Neural cell (in vitro differentiated cells): ENCODE results near the gene SLC39A3. TPM values are rescaled to one million over a fixed set of nuclear protein-coding genes. Genes with fewer than 3 reads are reported as not detected.

ENCODE experiments used
- H2AFZ ChIP-seq: fragments of 200-600, 300-800 bp; sonication (generic), shearing (Covaris generic); 2 replicates; pipeline ENCODE4 v1.6.0; 2014; ENCODE audit warnings: low read depth, mild to moderate bottlenecking, antibody characterized with exemption, low read length, moderate library complexity
- H3F3A ChIP-seq: fragments of 200-600 bp; shearing (Covaris generic); 2 replicates; pipeline ENCODE4 v1.6.1; 2016; ENCODE audit warnings: mild to moderate bottlenecking, moderate library complexity, mixed read lengths, antibody characterized with exemption, low read length; ENCODE audit not compliant: insufficient read depth, poor library complexity, severe bottlenecking
- H3K27ac ChIP-seq: fragments of 200-600, 300-800 bp; sonication (generic), shearing (Covaris generic); 2 replicates; pipeline ENCODE4 v1.5.1; 2014; ENCODE audit warnings: mild to moderate bottlenecking, low read length, moderate library complexity
- H3K27me3 ChIP-seq: fragments of 300-800, 200-600 bp; sonication (generic), shearing (Covaris generic); 2 replicates; pipeline ENCODE4 v1.6.0; 2014; ENCODE audit warnings: mild to moderate bottlenecking, low read depth, low read length, moderate library complexity; ENCODE audit not compliant: insufficient read depth
- H3K36me3 ChIP-seq: fragments of 300-800, 200-600 bp; sonication (generic), shearing (Covaris generic); 2 replicates; pipeline ENCODE4 v1.5.1; 2014; ENCODE audit warnings: mild to moderate bottlenecking, antibody characterized with exemption, low read length, moderate library complexity; ENCODE audit not compliant: insufficient read depth
- H3K4me2 ChIP-seq: fragments of 300-800, 200-600 bp; sonication (generic), shearing (Covaris generic); 2 replicates; pipeline ENCODE4 v1.6.0; 2014; ENCODE audit warnings: mild to moderate bottlenecking, low read length
- H3K4me3 ChIP-seq: fragments of 300-800, 200-600 bp; sonication (generic), shearing (Covaris generic); 2 replicates; pipeline ENCODE4 v1.5.1; 2014; ENCODE audit warnings: mild to moderate bottlenecking, low read length, moderate library complexity
- H3K79me2 ChIP-seq: fragments of 200-600 bp; shearing (Covaris generic); replicated peaks from 2 replicates; pipeline ENCODE4 v1.6.0; 2014; ENCODE audit warnings: mild to moderate bottlenecking, low read length, moderate library complexity; ENCODE audit not compliant: insufficient read depth
- H3K9ac ChIP-seq: fragments of 300-800, 200-600 bp; sonication (generic), shearing (Covaris generic); 2 replicates; pipeline ENCODE4 v1.6.1; 2016; ENCODE audit warnings: mild to moderate bottlenecking, low read length, mixed read lengths
- H3K9me2 ChIP-seq: fragments of 200-600 bp; shearing (Covaris generic); 2 replicates; pipeline ENCODE4 v1.6.1; 2016; ENCODE audit warnings: mild to moderate bottlenecking, low read length, mixed read lengths; ENCODE audit not compliant: insufficient read depth
- H3K9me3 ChIP-seq: fragments of 200-600, 300-800 bp; sonication (generic), shearing (Covaris generic); 2 replicates; pipeline ENCODE4 v1.6.1; 2016; ENCODE audit warnings: mild to moderate bottlenecking, mixed run types, low read length, moderate library complexity, mixed read lengths
- H4K20me1 ChIP-seq: fragments of 200-600 bp; shearing (Covaris generic); 2 replicates; pipeline ENCODE4 v1.6.1; 2016; ENCODE audit warnings: mild to moderate bottlenecking, mixed run types; ENCODE audit not compliant: insufficient read depth
- EP300 ChIP-seq: fragments of 450-650 bp; conservative IDR thresholded peaks from 2 replicates; pipeline ENCODE4 v1.6.1; 2014; ENCODE audit warnings: antibody characterized with exemption, mild to moderate bottlenecking, moderate library complexity; ENCODE audit not compliant: poor library complexity, severe bottlenecking
- EZH2 ChIP-seq: fragments of 200-600, 300-800 bp; shearing (Covaris generic), sonication (generic); IDR thresholded peaks from 2 replicates; pipeline ENCODE4 v1.6.1; 2014; ENCODE audit warnings: antibody characterized with exemption, low read length, borderline replicate concordance, mild to moderate bottlenecking; ENCODE audit not compliant: insufficient read depth, poor library complexity, severe bottlenecking
- MXI1 ChIP-seq: fragments of 450-650 bp; conservative IDR thresholded peaks from 2 replicates; pipeline ENCODE4 v1.6.1; 2014; ENCODE audit warnings: antibody characterized with exemption, mild to moderate bottlenecking; ENCODE audit not compliant: poor library complexity, severe bottlenecking
- POLR2AphosphoS5 ChIP-seq: IDR thresholded peaks from 2 replicates; pipeline ENCODE4 v1.6.1; 2012
- RAD21 ChIP-seq: fragments of 450-650 bp; conservative IDR thresholded peaks from 2 replicates; pipeline ENCODE4 v1.6.1; 2014; ENCODE audit warnings: antibody characterized with exemption, mild to moderate bottlenecking, moderate library complexity
- SMC3 ChIP-seq: fragments of 450-650 bp; conservative IDR thresholded peaks from 2 replicates; pipeline ENCODE4 v1.6.1; 2014; ENCODE audit warnings: antibody characterized with exemption, mild to moderate bottlenecking, moderate library complexity; ENCODE audit not compliant: poor library complexity
- TAF1 ChIP-seq: IDR thresholded peaks from 2 replicates; pipeline ENCODE4 v1.6.1; 2012; ENCODE audit warnings: low read depth
- polyA plus RNA-seq: library from polyadenylated mRNA; depleted of rRNA; stranded (reverse); fragments of >200 nt; gene quantifications from 2 replicates; pipeline ENCODE4 v1.2.3, GENCODE V29; 2014
- TF ChIP-seq, protein P1 (sequence below): IDR thresholded peaks from 2 replicates; pipeline ENCODE4 v1.6.1; 2012; ENCODE audit warnings: borderline replicate concordance
- TF ChIP-seq, protein P2 (sequence below): fragments of 450-650 bp; IDR thresholded peaks from 2 replicates; pipeline ENCODE4 v1.5.1; 2014; ENCODE audit warnings: antibody characterized with exemption, mild to moderate bottlenecking, moderate library complexity; ENCODE audit not compliant: poor library complexity, severe bottlenecking

The SLC39A3 gene
- polyA plus RNA-seq, 1 donor from 2014 or later: 72.8 TPM

DNA sequence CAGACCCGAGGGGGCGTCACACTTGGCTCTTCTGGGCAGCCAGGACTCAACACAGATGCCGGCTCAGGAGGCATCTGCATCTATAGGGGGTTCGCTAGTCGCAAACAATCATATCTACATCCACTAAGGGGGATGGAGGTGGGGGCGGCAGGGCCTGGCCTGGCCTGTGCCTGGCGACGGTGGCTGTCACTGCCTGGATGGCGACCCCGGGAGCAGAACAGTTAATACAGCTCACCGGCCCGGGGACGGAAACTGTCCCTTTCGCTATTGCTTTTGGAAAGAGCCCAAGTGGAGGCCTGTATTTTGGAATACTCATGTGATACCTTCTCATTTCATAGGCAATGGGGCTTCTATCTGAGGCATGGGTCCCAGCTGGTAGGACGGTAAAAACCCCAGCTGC, 25.6 kb upstream of the SLC39A3 start (continued):
- TF ChIP-seq, protein P1, sequence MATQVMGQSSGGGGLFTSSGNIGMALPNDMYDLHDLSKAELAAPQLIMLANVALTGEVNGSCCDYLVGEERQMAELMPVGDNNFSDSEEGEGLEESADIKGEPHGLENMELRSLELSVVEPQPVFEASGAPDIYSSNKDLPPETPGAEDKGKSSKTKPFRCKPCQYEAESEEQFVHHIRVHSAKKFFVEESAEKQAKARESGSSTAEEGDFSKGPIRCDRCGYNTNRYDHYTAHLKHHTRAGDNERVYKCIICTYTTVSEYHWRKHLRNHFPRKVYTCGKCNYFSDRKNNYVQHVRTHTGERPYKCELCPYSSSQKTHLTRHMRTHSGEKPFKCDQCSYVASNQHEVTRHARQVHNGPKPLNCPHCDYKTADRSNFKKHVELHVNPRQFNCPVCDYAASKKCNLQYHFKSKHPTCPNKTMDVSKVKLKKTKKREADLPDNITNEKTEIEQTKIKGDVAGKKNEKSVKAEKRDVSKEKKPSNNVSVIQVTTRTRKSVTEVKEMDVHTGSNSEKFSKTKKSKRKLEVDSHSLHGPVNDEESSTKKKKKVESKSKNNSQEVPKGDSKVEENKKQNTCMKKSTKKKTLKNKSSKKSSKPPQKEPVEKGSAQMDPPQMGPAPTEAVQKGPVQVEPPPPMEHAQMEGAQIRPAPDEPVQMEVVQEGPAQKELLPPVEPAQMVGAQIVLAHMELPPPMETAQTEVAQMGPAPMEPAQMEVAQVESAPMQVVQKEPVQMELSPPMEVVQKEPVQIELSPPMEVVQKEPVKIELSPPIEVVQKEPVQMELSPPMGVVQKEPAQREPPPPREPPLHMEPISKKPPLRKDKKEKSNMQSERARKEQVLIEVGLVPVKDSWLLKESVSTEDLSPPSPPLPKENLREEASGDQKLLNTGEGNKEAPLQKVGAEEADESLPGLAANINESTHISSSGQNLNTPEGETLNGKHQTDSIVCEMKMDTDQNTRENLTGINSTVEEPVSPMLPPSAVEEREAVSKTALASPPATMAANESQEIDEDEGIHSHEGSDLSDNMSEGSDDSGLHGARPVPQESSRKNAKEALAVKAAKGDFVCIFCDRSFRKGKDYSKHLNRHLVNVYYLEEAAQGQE: no peak

DNA sequence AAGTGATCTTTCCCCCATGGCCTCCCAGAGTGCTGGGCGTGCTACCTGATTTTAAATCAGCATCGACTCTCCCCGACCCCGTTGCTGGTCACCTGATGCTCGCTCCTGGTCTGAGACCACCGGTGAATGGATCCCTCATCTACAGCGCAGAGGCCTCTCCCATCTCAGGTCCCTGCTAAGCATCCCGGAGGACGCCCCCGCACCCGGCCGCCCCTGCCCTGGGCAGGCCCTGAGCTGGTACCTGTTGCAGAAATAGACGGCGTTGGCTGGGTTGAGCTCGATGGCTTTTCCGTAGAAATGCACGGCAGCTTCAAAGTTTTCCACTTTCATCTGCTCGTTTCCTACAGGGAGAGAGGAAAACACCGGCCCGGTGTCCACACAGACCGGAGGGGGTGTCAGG, 25.1 kb upstream of the SLC39A3 start:
- no peaks in the 10 kb centered on the region for H3F3A ChIP-seq
- H3K9ac ChIP-seq: no peak overlapping the region
- H2AFZ ChIP-seq: no peak overlapping the region
- no peaks in the 10 kb centered on the region for H3K9me3 ChIP-seq
- H3K27ac ChIP-seq: no peak overlapping the region
- H3K27me3 ChIP-seq: no peaks in the 10 kb centered on the region
- H3K4me3 ChIP-seq: no peak overlapping the region
- H3K9me2 ChIP-seq: no peaks in the 10 kb centered on the region
- no peaks in the 10 kb centered on the region for H3K36me3 ChIP-seq
- H3K4me2 ChIP-seq: no peak overlapping the region
- H4K20me1 ChIP-seq: no peaks in the 10 kb centered on the region
- no peaks in the 10 kb centered on the region for H3K79me2 ChIP-seq
- no peak for TF ChIP-seq TAF1

DNA sequence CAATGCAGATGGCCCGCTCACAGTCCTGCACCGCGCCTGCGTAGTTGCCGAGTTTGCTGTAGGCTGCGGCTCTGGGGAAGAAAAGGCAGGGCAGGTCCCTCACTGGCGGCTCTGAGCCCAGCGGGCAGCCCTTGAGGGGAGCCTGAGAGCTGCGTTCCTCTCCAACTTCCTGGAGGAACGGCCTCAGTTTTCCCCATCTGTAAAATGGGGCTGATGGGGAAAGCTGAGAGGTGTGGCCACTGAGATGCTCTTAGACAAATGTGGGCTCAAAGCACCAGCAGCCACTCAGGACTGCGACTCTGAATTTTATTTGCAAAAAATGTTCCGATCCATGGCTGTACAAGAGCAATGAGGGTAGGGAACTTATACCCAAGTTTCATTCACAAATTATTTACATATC, 23.9 kb upstream of the SLC39A3 start:
- Histone ChIP-seq H3K27me3 (no peaks in the 10 kb centered on the region), H3K36me3 (no peaks in the 10 kb centered on the region), H3K79me2 (no peaks in the 10 kb centered on the region), H3K4me2 (no peak overlapping the region), H4K20me1 (no peaks in the 10 kb centered on the region), H3K9me2 (no peaks in the 10 kb centered on the region), H3K27ac (no peak overlapping the region), H3K4me3 (no peak overlapping the region), H3F3A (no peaks in the 10 kb centered on the region), H3K9me3 (no peaks in the 10 kb centered on the region), H3K9ac (no peak overlapping the region), H2AFZ (no peak overlapping the region)
- TF ChIP-seq MXI1: no peak
- TF ChIP-seq, protein P1: no peak
- no peak for TF ChIP-seq POLR2AphosphoS5
- TF ChIP-seq RAD21: no peak
- no peak for TF ChIP-seq TAF1
- TF ChIP-seq SMC3: no peak
- TF ChIP-seq, protein P2, sequence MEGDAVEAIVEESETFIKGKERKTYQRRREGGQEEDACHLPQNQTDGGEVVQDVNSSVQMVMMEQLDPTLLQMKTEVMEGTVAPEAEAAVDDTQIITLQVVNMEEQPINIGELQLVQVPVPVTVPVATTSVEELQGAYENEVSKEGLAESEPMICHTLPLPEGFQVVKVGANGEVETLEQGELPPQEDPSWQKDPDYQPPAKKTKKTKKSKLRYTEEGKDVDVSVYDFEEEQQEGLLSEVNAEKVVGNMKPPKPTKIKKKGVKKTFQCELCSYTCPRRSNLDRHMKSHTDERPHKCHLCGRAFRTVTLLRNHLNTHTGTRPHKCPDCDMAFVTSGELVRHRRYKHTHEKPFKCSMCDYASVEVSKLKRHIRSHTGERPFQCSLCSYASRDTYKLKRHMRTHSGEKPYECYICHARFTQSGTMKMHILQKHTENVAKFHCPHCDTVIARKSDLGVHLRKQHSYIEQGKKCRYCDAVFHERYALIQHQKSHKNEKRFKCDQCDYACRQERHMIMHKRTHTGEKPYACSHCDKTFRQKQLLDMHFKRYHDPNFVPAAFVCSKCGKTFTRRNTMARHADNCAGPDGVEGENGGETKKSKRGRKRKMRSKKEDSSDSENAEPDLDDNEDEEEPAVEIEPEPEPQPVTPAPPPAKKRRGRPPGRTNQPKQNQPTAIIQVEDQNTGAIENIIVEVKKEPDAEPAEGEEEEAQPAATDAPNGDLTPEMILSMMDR: no peak
- no peak for TF ChIP-seq EZH2
- no peak for TF ChIP-seq EP300
